ENCODE measurements around the gene STMP1.

Gene STMP1

DNA sequence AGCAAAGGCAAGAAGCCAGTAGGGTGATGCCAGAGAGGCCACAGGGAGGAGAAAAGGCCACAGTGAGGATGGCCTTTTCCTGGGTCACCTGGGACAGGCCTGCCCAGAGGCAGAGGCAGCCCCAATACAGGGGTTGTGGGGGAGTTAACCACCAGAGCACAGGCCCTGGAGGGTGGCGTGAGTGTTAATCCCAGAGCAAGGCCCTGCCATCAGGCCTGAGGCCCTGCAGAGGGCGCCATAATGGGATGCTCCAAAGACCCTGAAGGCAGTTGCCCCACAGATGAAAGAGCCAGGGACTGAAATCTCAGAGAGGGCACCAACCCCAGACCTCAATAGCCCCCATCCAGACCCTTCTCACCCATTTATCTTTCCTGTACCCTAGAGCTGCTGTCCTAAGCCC is 41.8 kb downstream of the STMP1 start:
- DNase-seq: no peak

- no peak for DNase-seq
These were observed 42.4 kb downstream of the STMP1 start for GRCh38 chr7:135704698-135705097.

DNA sequence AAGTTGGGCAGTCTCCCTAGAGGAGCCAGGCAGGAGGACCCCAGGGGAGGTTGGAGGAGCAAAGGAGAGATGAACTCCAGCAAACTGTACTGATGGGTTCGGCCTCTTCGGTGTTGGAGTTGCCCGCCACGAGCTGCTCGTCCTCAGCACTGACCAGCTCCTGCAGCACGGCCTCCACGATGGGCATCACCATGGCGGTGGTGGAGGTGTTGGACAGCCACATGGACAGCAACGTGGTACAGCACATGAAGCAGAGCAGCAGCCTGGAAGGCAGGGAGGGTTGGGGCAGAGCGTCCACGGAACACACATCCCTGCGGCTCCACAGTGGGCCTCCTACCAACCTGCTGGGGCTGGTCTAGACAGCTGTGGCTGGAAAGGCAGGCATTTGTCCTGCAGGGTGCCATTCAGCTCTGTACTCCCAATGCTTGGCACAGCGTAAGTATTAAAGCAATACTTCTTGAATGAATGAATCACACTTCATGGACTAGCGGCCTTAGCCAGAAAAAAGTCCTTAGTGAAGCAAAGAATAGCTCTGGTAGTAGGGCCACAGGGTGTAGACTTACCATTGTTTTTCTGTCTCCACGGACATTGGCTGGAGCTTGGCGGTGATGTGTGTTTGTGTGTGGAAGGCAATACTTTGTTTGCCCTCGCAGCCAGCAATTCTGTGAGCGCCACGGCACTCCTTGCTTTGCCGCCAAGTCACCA is 43.9 kb downstream of the STMP1 start:
- no peak for DNase-seq

GRCh38 chr7:135706858-135707569 is 44.7 kb downstream of the STMP1 start:
- DNase-seq: no peak

- DNase-seq: no peak
These were observed 45.3 kb downstream of the STMP1 start for GRCh38 chr7:135707570-135707966.

- DNase-seq: no peak
These were observed 45.7 kb downstream of the STMP1 start for GRCh38 chr7:135708041-135708440.

DNA sequence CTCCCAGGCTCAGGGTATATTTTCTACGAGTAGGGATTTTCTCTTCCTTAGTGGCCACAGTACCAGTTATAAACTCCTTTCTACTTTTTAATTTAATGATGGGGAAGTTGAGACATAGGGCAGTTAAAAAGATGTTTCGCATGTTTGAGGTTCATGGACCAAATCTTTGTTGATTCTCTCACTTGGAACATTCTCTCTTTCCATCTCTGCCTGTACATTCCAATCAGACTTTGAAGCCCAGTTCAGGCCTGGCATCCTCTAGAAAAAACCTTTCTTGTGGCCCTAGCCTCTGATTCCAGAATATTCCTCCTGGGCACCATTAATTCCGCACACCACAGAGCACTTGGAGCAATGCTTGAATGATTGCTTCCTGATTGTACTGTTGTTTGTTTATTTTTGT is 47.2 kb downstream of the STMP1 start:
- DNase-seq: no peak

GRCh38 chr7:135710417-135711138 is 48.3 kb downstream of the STMP1 start:
- no peak for DNase-seq

- DNase-seq: no peak
These were observed 48.8 kb downstream of the STMP1 start for GRCh38 chr7:135711139-135711469.

- DNase-seq: no peak
These were observed 50.0 kb downstream of the STMP1 start for GRCh38 chr7:135712182-135712782.

DNA sequence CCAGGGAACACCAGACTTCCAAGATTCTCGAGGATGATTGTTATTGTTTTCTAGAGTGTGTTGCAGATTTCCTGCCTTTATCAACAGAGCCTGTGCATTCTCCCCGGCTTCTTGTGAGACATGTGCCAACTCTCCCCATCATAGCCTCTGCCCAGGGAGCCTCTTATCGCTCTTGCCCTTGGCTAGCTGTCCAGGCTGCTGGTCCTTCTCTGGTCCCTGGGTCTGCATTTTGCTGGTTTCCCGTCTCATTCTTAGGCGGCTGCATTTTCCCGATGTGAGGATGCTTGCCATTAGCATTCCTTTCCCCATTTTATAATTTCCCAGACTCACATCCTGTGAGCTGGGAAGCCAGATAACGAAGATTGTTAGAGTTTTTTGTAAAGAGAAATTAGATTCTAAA is 50.5 kb downstream of the STMP1 start:
- DNase-seq: no peak

GRCh38 chr7:135713836-135714470 is 51.6 kb downstream of the STMP1 start:
- no peak for DNase-seq

DNA sequence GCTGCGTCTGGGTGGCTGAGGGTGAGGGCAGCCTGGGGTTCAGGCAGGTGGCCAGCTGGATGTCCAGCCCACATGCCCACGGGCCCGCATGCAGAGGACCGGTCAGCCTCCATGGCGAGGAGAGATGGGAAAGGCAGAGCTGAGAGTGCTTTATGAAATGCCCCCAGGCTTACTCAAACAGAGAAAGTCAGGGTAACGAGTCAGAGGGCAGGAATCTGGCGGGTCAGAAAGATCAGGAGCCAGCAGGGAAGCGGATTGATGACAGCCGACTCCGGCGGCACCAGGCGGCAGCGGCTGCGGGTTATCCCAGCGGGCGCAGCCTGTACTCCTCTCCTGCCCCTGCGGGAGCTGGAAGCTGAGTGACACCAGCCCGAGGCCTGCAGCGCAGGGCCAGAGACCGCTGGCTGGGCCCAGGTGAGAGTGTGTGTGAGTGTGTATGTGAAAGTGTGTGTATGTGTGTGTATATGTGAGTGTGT is 52.3 kb downstream of the STMP1 start:
- DNase-seq: peak; percentile 32

DNA sequence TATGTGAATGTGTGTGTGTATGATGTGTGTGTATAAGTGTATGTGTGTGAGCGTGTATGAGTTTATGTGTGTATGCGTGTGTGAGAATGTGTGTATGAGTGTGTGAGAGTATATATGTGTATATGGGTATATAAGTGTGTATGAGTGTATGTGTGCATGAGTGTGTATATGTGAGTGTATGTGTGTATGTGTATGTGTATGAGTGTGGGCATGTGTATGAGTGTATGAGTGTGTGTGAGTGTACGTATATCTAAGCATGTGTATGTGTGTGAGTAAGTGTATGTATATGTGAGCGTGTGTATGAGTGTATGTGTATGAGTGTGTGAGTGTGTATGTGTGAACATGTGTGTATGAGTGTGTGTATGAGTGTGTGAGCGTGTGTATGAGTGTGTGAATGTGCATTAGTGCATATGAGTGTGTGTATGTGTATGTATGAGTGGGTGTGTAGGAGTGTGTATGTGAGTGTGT is 52.8 kb downstream of the STMP1 start:
- DNase-seq: no peak

GRCh38 chr7:135715673-135716072 is 53.4 kb downstream of the STMP1 start:
- DNase-seq: no peak

DNA sequence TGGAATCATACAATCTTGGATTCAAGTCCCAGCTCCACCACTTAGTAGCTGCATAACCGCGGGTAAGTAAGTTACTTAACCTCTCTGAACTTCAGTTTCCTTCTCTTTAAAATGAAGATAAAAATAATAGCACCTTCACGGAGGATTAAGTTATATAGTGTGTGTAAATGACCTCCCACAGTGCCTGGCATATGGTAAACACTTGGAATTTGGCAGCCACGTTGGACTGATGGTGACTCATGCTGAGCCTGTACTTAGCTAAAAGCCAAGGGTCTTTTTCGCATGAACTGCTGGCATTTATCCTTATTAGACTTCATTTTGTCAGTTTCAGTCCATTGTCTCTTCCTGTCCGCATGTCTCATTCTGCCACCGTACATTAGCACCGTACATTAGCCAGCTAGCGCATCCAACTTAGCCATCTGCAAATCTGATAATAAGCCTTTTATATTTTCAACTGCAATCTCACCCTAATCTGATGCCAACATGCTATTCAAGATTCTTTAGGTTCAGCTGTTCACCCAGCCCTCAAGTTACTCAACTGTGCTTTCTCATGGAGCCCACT is 54.4 kb downstream of the STMP1 start:
- DNase-seq: no peak

- no peak for DNase-seq
These were observed 55.4 kb downstream of the STMP1 start for GRCh38 chr7:135717693-135718092.

GRCh38 chr7:135718219-135718618 is 55.9 kb downstream of the STMP1 start:
- no peak for DNase-seq

GRCh38 chr7:135718794-135719437 is 56.6 kb downstream of the STMP1 start:
- no peak for DNase-seq

DNA sequence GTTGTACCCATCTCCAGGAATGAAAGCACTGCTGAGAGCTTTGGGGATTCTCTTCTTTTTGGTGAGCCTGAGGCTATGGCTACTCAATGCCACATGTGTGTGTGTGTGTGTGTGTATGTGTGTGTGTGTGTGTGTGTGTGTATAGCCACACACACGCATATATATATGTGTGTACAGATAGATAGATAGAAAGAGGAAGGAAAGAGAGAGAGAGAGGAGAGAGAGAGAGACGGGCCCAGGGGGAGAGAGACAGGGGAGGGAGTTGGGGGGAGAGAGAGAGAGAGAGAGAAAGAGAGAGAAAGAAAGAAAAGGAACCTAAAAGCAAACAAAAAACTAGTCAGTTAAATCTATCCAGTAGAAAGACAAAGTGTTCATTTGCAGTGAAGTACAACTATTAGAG is 57.4 kb downstream of the STMP1 start:
- no peak for DNase-seq

GRCh38 chr7:135721198-135721820 is 59.0 kb downstream of the STMP1 start:
- no peak for DNase-seq

GRCh38 chr7:135723411-135723810 is 61.1 kb downstream of the STMP1 start:
- no peak for DNase-seq
